Liver (tissue), 9 donors: ENCODE results near the gene ACAD8. TPM values are rescaled to one million over a fixed set of nuclear protein-coding genes. Genes with fewer than 3 reads are reported as not detected.
A peak's percentile ranks its signal among the peaks of the same experiment; 100 is the strongest.

ENCODE experiments used
- DNase-seq: peaks from one replicate; pipeline ENCODE4 v3.0.0-alpha.2; 2017; ENCODE audit warnings: low spot score
- H3K27ac ChIP-seq, 2 donors: one replicate each; pipeline ENCODE4 v1.7.0; 2013; ENCODE audit warnings: inconsistent platforms in 2 of 2, low read length in 2 of 2, control low read depth in 1 of 2, low read depth in 1 of 2, mild to moderate bottlenecking in 1 of 2
- H3K27me3 ChIP-seq, 4 donors: one replicate each; pipeline versions ENCODE4 v1.6.1 to v1.7.0; 2013; ENCODE audit warnings: low read length in 3 of 4, inconsistent platforms in 1 of 4, mild to moderate bottlenecking in 1 of 4, moderate library complexity in 1 of 4; ENCODE audit not compliant: control insufficient read depth in 4 of 4, insufficient read depth in 4 of 4
- H3K36me3 ChIP-seq, 4 donors: one replicate each; pipeline versions ENCODE4 v1.6.1 to v1.7.0; 2013; ENCODE audit warnings: low read length in 3 of 4, mild to moderate bottlenecking in 3 of 4, low read depth in 1 of 4, moderate library complexity in 1 of 4; ENCODE audit not compliant: control insufficient read depth in 4 of 4, insufficient read depth in 3 of 4
- H3K4me1 ChIP-seq, 4 donors: one replicate each; pipeline versions ENCODE4 v1.6.1 to v1.7.0; 2013; ENCODE audit warnings: low read length in 3 of 4, mild to moderate bottlenecking in 3 of 4, moderate library complexity in 1 of 4; ENCODE audit not compliant: control insufficient read depth in 4 of 4, insufficient read depth in 4 of 4
- H3K4me3 ChIP-seq, 3 donors: one replicate each; pipeline versions ENCODE4 v1.6.1 to v1.7.0; 2013; ENCODE audit warnings: low read length in 3 of 3, control low read depth in 1 of 3, low read depth in 1 of 3, mild to moderate bottlenecking in 1 of 3
- H3K9ac ChIP-seq, 2 donors: one replicate each; pipeline ENCODE4 v1.7.0; 2013; ENCODE audit warnings: low read length in 2 of 2, mild to moderate bottlenecking in 2 of 2, moderate library complexity in 2 of 2, control low read depth in 1 of 2, low read depth in 1 of 2
- H3K9me3 ChIP-seq, 4 donors: one replicate each; pipeline versions ENCODE4 v1.6.1 to v1.7.0; 2013; ENCODE audit warnings: low read length in 3 of 4; ENCODE audit not compliant: control insufficient read depth in 4 of 4
- ATF3 ChIP-seq: IDR thresholded peaks from 2 replicates; pipeline ENCODE4 v1.6.1; 2016; ENCODE audit warnings: antibody characterized with exemption
- CTCF ChIP-seq: fragments of 150-350 bp; IDR thresholded peaks from 2 replicates; pipeline ENCODE4 v1.5.1; 2017; ENCODE audit warnings: improper control_type of control experiment, low read depth, low read length; ENCODE audit not compliant: missing input control
- EGR1 ChIP-seq, 2 donors: IDR thresholded peaks; 2 replicates each; pipeline ENCODE4 v1.6.1; 2016 to 2018; ENCODE audit warnings: antibody characterized with exemption in 2 of 2, low read depth in 2 of 2
- FOXA1 ChIP-seq: IDR thresholded peaks from 2 replicates; pipeline ENCODE4 v1.6.1; 2016; ENCODE audit warnings: antibody characterized with exemption
- FOXA2 ChIP-seq: IDR thresholded peaks from 2 replicates; pipeline ENCODE4 v1.6.1; 2016; ENCODE audit warnings: antibody characterized with exemption
- GABPA ChIP-seq, 2 donors: IDR thresholded peaks in 1 of 2; conservative IDR thresholded peaks in 1 of 2; 2 replicates each; pipeline ENCODE4 v1.6.1; 2016; ENCODE audit warnings: antibody characterized with exemption in 2 of 2, mild to moderate bottlenecking in 1 of 2, moderate library complexity in 1 of 2
- HNF4A ChIP-seq, 2 donors: conservative IDR thresholded peaks; 2 replicates each; pipeline ENCODE4 v1.6.1; 2016; ENCODE audit warnings: antibody characterized with exemption in 2 of 2, mild to moderate bottlenecking in 2 of 2
- HNF4G ChIP-seq: IDR thresholded peaks from 2 replicates; pipeline ENCODE4 v1.6.1; 2016; ENCODE audit warnings: antibody characterized with exemption
- JUND ChIP-seq, 2 donors: IDR thresholded peaks; 2 replicates each; pipeline ENCODE4 v1.6.1; 2016; ENCODE audit warnings: antibody characterized with exemption in 2 of 2
- MAX ChIP-seq: IDR thresholded peaks from 2 replicates; pipeline ENCODE4 v1.6.1; 2016; ENCODE audit warnings: antibody characterized with exemption
- NR2F2 ChIP-seq: IDR thresholded peaks from 2 replicates; pipeline ENCODE4 v1.6.1; 2016; ENCODE audit warnings: antibody characterized with exemption
- RAD21 ChIP-seq, 2 donors: IDR thresholded peaks; 2 replicates each; pipeline ENCODE4 v1.6.1; 2016; ENCODE audit warnings: antibody characterized with exemption in 2 of 2, mild to moderate bottlenecking in 2 of 2
- REST ChIP-seq: IDR thresholded peaks from 2 replicates; pipeline ENCODE4 v1.6.1; 2016; ENCODE audit warnings: antibody characterized with exemption, mild to moderate bottlenecking
- RXRA ChIP-seq, 2 donors: IDR thresholded peaks; 2 replicates each; pipeline ENCODE4 v1.6.1; 2017 to 2018; ENCODE audit warnings: antibody characterized with exemption in 2 of 2, mild to moderate bottlenecking in 1 of 2
- SP1 ChIP-seq: IDR thresholded peaks from 2 replicates; pipeline ENCODE4 v1.6.1; 2018; ENCODE audit warnings: antibody characterized with exemption, mild to moderate bottlenecking
- TAF1 ChIP-seq: conservative IDR thresholded peaks from 2 replicates; pipeline ENCODE4 v1.6.1; 2016; ENCODE audit warnings: antibody characterized with exemption, mild to moderate bottlenecking
- YY1 ChIP-seq: IDR thresholded peaks from 2 replicates; pipeline ENCODE4 v1.6.1; 2016; ENCODE audit warnings: antibody characterized with exemption, mild to moderate bottlenecking
- ZBTB33 ChIP-seq: IDR thresholded peaks from 2 replicates; pipeline ENCODE4 v1.6.1; 2016; ENCODE audit warnings: antibody characterized with exemption
- WGBS: extraction: QIAGEN DNeasy Blood & Tissue Kit; methylation state at CpG from one replicate; pipeline ENCODE4 v1.1.7; 2013; 5-methylcytosine and 5-hydroxymethylcytosine counted together
- polyA plus RNA-seq, 2 donors: library from polyadenylated mRNA; stranded (reverse) in 1 of 2; unstranded in 1 of 2; fragments of 200-250 nt in 1 of 2; fragments of >200 nt in 1 of 2; fragmentation: Nextera tagmentation in 1 of 2; extraction: Ambion mirVana in 1 of 2; gene quantifications; one replicate each; pipeline versions ENCODE4 v1.2.1 to v1.2.3, GENCODE V29; 2013 to 2015
- total RNA-seq, 2 donors: library from RNA; depleted of rRNA; stranded (reverse); fragments of >200 nt; gene quantifications; one replicate each; pipeline ENCODE4 v1.2.3, GENCODE V29; 2014
- donor health status: healthy.
- donor health status: healthy.
- donor health status: healthy.
- donor health status: healthy.
- donor health status: healthy.

The ACAD8 gene
- total and polyA plus RNA-seq, 4 donors, result 14.1 to 32.2 (median 27.1) TPM

- Histone ChIP-seq H3K27ac (no peak overlapping the region), H3K9ac (no peak overlapping the region), H3K4me1 (peaks cover 15 to 35% (median 26%) of the 10 kb centered on the region in 4 donors), H3K36me3 (peaks cover 0 to 3% (median 1%) of the 10 kb centered on the region in 4 donors), H3K9me3 (no peaks in the 10 kb centered on the region), H3K27me3 (no peaks in the 10 kb centered on the region), H3K4me3 (no peak overlapping the region)
- WGBS, result 83% methylated on average over 4 of the region's 4 CpGs
- no peak for DNase-seq
- no peak for TF ChIP-seq ATF3
- no peak for TF ChIP-seq FOXA1
- TF ChIP-seq FOXA2, result no peak
- TF ChIP-seq REST, result no peak
- no peak for TF ChIP-seq ZBTB33
- no peak for TF ChIP-seq EGR1 (IDR thresholded peaks at IDR 0.05; ENCODE audit: low read depth in 2 of 2)
These were observed 19.6 kb upstream of the ACAD8 start for GRCh38 chr11:134233729-134234179.

- DNase-seq, result no peak
- Histone ChIP-seq H3K9me3 (no peaks in the 10 kb centered on the region), H3K4me1 (peaks cover 12 to 33% (median 26%) of the 10 kb centered on the region in 4 donors), H3K27me3 (no peaks in the 10 kb centered on the region), H3K27ac (peak overlapping the region; percentile 28 to 35), H3K9ac (peak overlapping the region in 1 of 2 donors; percentile 39), H3K4me3 (no peak overlapping the region), H3K36me3 (peaks cover 0 to 19% (median 4%) of the 10 kb centered on the region in 4 donors)
- 50% methylated on average over 3 of the region's 3 CpGs for WGBS
- TF ChIP-seq HNF4G (peak; percentile 8), FOXA2 (no peak), RXRA (IDR thresholded peaks at IDR 0.05) (peak; percentile 61 to 84), MAX (no peak), REST (peak; percentile 41), CTCF (no peak), TAF1 (no peak), EGR1 (IDR thresholded peaks at IDR 0.05; ENCODE audit: low read depth in 2 of 2) (no peak), ATF3 (no peak), NR2F2 (peak; percentile 31), HNF4A (conservative IDR thresholded peaks at IDR 0.05) (peak; percentile 88 to 93), YY1 (peak; percentile 31), ZBTB33 (peak; percentile 28), JUND (IDR thresholded peaks at IDR 0.05) (peak in 1 of 2 donors; percentile 35), GABPA (IDR thresholded peaks at IDR 0.05 in 1 of 2, conservative IDR thresholded peaks at IDR 0.05 in 1 of 2) (no peak), RAD21 (IDR thresholded peaks at IDR 0.05) (peak in 1 of 2 donors; percentile 29), SP1 (peak; percentile 50), FOXA1 (no peak)
These were observed 18.0 kb upstream of the ACAD8 start for GRCh38 chr11:134235399-134235798.
